HFFc6 (cell line): ENCODE measurements around the gene PLXNB1. TPM values are rescaled to one million over a fixed set of nuclear protein-coding genes. Genes with fewer than 3 reads are reported as not detected.

ENCODE experiments used
- DNase-seq: peaks from one replicate; pipeline ENCODE4 v3.0.0-alpha.2; 2018
- H3K27ac Mint-ChIP-seq: 2 replicates; pipeline ENCODE4 v1.8.0; 2020; ENCODE audit warnings: mild to moderate bottlenecking, mixed read lengths
- H3K27me3 Mint-ChIP-seq: 2 replicates; pipeline ENCODE4 v1.8.0; 2021; ENCODE audit warnings: mild to moderate bottlenecking, moderate library complexity, mixed read lengths; ENCODE audit not compliant: insufficient read depth
- H3K36me3 Mint-ChIP-seq: 2 replicates; pipeline ENCODE4 v1.8.0; 2021; ENCODE audit warnings: low read depth, mixed read lengths
- H3K4me1 Mint-ChIP-seq: 2 replicates; pipeline ENCODE4 v1.8.0; 2020; ENCODE audit warnings: low read depth, mixed read lengths
- H3K4me3 Mint-ChIP-seq: 2 replicates; pipeline ENCODE4 v1.8.0; 2020; ENCODE audit warnings: mild to moderate bottlenecking, moderate library complexity, mixed read lengths
- H3K9me3 Mint-ChIP-seq: 2 replicates; pipeline ENCODE4 v1.8.0; 2020; ENCODE audit warnings: mild to moderate bottlenecking, mixed read lengths
- total RNA-seq, 6 experiments: library from RNA; stranded (reverse); fragmentation: NEBNext Ultra II Directional; extraction: Animal tissue kit (Norgen Biotek cat#: 25700); gene quantifications; 2 replicates in 1 of 6; 3 replicates in 5 of 6; pipeline ENCODE4 v1.2.3, GENCODE V29; 2021
- TF ChIP-seq, protein P1 (sequence below): fragments of 200-600 bp; sonication (generic); IDR thresholded peaks from 2 replicates; pipeline ENCODE4 v1.5.0; 2021; ENCODE audit warnings: antibody characterized with exemption, mild to moderate bottlenecking

Gene PLXNB1
- total RNA-seq, 6 experiments from 2014 or later = 11.1 to 15.5 (median 12.8) TPM

DNA sequence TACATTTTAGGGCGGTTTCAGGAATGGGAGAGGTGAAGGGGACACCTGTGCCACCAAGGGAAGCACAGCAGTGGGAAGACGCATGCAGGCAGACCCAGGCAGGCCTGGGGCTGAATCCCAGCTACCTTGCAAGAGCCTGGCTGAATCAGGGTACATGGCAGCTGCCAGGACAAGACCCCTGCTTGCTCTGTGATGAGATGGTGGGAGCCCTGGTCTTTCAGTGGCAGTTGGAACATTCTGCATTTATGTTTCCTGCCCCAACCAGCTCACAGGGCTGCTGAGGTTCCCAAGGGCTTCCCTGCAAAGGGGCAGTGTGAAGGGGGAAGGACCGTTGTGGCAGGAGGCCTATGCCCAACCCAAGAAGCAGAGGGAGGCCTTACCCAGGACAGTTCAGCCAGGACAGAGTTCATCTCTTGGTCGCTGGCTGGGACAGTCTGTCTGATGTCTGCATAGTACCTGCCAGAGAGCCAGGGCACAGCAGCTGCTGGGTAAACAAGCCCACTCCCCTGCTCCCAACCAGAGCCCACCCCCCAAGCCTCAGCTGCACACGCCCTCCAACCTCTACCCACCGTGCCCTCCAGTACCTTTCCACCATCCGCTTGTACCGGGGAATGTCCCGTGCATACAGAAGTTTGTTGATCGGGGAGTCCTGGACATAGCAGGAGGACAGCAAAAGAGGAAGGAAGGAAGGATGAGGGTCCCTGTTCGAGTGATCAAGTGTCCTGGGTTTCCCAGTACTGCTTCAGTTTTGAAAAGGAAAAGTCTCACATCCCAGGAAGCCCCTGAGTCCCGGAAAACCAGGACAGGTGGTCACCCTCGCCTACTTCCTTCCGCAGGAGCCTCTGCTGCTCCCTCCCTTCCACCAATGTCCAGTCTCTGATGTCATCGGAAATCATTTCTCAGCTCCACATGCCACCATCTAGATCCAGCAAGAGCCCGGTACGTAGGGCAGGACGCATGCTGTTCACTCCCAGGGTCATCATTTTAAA is 23.1 kb downstream of the PLXNB1 start:
- DNase-seq = no peak
- peaks cover 12% of the 10 kb centered on the region for H3K4me1 Mint-ChIP-seq
- H3K9me3 Mint-ChIP-seq = no peaks in the 10 kb centered on the region
- H3K4me3 Mint-ChIP-seq = no peak overlapping the region
- H3K36me3 Mint-ChIP-seq = peaks cover 5% of the 10 kb centered on the region; the same call in 1 of the 2 replicates
- H3K27ac Mint-ChIP-seq = no peak overlapping the region
- H3K27me3 Mint-ChIP-seq = no peaks in the 10 kb centered on the region
- TF ChIP-seq, protein P1, sequence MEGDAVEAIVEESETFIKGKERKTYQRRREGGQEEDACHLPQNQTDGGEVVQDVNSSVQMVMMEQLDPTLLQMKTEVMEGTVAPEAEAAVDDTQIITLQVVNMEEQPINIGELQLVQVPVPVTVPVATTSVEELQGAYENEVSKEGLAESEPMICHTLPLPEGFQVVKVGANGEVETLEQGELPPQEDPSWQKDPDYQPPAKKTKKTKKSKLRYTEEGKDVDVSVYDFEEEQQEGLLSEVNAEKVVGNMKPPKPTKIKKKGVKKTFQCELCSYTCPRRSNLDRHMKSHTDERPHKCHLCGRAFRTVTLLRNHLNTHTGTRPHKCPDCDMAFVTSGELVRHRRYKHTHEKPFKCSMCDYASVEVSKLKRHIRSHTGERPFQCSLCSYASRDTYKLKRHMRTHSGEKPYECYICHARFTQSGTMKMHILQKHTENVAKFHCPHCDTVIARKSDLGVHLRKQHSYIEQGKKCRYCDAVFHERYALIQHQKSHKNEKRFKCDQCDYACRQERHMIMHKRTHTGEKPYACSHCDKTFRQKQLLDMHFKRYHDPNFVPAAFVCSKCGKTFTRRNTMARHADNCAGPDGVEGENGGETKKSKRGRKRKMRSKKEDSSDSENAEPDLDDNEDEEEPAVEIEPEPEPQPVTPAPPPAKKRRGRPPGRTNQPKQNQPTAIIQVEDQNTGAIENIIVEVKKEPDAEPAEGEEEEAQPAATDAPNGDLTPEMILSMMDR = no peak

DNA sequence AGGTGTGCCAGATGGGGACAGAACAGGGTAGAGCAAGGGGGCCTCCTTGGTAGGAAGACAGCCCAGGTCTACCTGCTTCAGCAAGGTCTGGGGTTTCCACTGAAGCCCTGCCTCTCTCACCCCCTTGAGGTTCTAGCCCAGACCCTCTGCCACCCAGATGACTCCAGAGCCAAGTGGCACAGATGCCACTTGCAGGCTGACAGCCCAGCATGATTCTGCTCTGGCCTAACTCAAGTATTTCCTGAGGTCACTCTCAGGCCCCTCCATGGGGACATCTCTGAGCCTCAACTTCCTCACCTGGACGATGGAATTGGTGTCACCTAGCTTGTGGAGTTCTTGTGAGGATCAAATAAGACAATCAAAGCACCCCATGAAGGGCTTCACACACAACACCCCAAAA is 23.9 kb downstream of the PLXNB1 start:
- Mint-ChIP-seq H3K9me3 (no peaks in the 10 kb centered on the region), H3K4me1 (peaks cover 19% of the 10 kb centered on the region), H3K27ac (no peak overlapping the region), H3K27me3 (no peaks in the 10 kb centered on the region), H3K4me3 (no peak overlapping the region), H3K36me3 (peaks cover 5% of the 10 kb centered on the region; the same call in 1 of the 2 replicates)
- TF ChIP-seq, protein P1 = no peak
- no peak for DNase-seq

DNA sequence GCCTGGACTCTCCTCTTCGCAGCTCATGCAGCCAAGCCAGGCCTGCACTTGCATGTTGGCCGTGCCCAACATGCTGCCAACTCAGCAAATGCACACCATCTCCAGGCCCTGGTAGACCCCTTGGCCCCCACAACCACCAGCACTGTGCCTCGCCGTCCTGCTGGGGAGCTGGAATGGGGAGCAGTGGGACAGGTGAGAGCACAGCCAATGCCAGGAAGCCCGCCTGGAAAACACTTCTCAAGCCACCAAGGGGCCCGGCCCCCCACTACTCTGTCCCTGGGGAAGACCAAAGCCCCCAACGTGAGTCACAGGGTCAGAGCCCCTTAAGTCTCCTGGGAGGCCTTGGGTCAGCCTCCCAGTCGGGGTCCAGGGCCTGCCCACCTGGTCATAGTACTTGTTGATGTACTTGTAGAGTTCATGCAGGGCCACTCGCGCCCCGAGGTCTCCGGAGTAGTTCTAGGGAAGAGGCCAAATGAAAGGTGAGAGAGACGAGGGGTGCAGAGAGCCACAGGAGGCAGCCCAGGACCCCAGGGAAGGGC is 24.5 kb downstream of the PLXNB1 start:
- H3K4me1 Mint-ChIP-seq = peaks cover 23% of the 10 kb centered on the region
- DNase-seq = no peak
- H3K36me3 Mint-ChIP-seq = peaks cover 5% of the 10 kb centered on the region; the same call in 1 of the 2 replicates
- TF ChIP-seq, protein P1 = no peak
- H3K4me3 Mint-ChIP-seq = no peak overlapping the region
- no peak overlapping the region for H3K27ac Mint-ChIP-seq
- no peaks in the 10 kb centered on the region for H3K9me3 Mint-ChIP-seq
- no peaks in the 10 kb centered on the region for H3K27me3 Mint-ChIP-seq

DNA sequence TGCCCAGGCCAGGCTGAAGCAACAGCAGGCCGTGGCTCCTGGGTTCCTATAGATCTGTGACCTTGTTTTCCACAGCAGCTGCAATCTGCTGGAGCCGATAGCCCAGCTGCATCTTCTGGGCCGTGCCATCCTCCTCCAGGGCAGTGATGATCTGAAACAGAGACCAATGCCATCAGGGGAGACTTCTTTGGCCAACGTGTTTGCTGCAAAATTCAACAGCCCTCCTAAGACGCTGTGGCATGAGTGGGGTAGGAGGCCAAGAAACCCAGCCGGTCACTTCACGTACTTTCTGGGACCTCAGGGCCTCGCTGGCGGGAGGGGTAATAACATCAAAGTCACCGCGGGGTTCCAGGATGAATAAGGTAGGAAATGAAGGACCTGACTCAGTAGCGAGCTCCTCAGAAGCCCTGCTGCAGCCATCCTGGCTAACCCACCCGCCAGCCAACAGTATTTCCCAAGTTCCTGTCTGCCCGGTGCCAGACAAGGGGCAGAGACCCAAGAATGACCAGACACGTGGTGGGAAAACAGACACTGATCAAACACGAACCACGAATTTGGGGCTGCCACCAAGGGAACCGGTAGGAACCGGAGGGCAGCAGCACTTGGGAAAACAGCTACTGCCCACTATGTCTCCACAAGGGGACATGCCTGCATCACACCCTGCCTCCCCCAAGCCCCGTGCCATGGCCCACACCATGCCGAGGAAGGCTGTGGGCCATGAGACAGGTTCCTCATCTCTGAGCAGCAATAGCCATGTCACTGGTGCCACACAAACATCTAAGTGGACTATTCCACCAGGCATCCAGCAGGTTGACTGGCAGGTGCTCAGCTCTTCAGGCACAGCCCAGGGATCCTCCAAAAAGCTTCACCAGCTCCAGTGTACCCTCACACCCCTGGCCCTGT is 25.2 kb downstream of the PLXNB1 start:
- no peak overlapping the region for H3K4me3 Mint-ChIP-seq
- no peaks in the 10 kb centered on the region for H3K9me3 Mint-ChIP-seq
- peaks cover 23% of the 10 kb centered on the region for H3K4me1 Mint-ChIP-seq
- TF ChIP-seq, protein P1 = no peak
- H3K27me3 Mint-ChIP-seq = no peaks in the 10 kb centered on the region
- peaks cover 5% of the 10 kb centered on the region; the same call in 1 of the 2 replicates for H3K36me3 Mint-ChIP-seq
- no peak overlapping the region for H3K27ac Mint-ChIP-seq
- DNase-seq = no peak
